Activated CD8-positive, alpha-beta memory T cell treated with anti-CD3 and anti-CD28 coated beads, Interleukin-2, amount 10 ng/mL, durations not matched to agents 7 days and 5 days (primary cell): ENCODE data around the gene KIF2B. TPM values are rescaled to one million over a fixed set of nuclear protein-coding genes. Genes with fewer than 3 reads are reported as not detected.

Source experiments
- ATAC-seq: fragments of 150-1000 bp; cut with Tn5 transposase; one replicate; pipeline ENCODE4 v1.10.0; 2021; ENCODE audit warnings: moderate library complexity
- CTCF ChIA-PET: fragments of 350-600 bp; sonication (Branson Sonifier 250); formaldehyde crosslinking; loops from one replicate; lab custom pipeline; 2021; ENCODE audit warnings: antibody characterized with exemption; lab: Charles Lee
- DNase-seq: peaks from one replicate; pipeline ENCODE4 v3.0.0-alpha.2; 2020
- H3K27ac Mint-ChIP-seq: one replicate; pipeline ENCODE4 v1.8.0; 2021; ENCODE audit warnings: mild to moderate bottlenecking, mixed read lengths
- H3K27me3 Mint-ChIP-seq: one replicate; pipeline ENCODE4 v1.8.0; 2021; ENCODE audit warnings: mixed read lengths
- H3K36me3 Mint-ChIP-seq: one replicate; pipeline ENCODE4 v1.8.0; 2021; ENCODE audit warnings: mild to moderate bottlenecking, mixed read lengths
- H3K4me1 Mint-ChIP-seq: one replicate; pipeline ENCODE4 v1.8.0; 2021; ENCODE audit warnings: mixed read lengths
- H3K4me3 Mint-ChIP-seq: one replicate; pipeline ENCODE4 v1.8.0; 2021; ENCODE audit warnings: mild to moderate bottlenecking, moderate library complexity, mixed read lengths
- H3K9me3 Mint-ChIP-seq: one replicate; pipeline ENCODE4 v1.8.0; 2022; ENCODE audit warnings: low read depth, mixed read lengths
- total RNA-seq, 2 experiments: library from RNA; stranded (reverse); gene quantifications; one replicate each; pipeline ENCODE4 v1.2.3, GENCODE V29; 2021

The KIF2B gene, protein sequence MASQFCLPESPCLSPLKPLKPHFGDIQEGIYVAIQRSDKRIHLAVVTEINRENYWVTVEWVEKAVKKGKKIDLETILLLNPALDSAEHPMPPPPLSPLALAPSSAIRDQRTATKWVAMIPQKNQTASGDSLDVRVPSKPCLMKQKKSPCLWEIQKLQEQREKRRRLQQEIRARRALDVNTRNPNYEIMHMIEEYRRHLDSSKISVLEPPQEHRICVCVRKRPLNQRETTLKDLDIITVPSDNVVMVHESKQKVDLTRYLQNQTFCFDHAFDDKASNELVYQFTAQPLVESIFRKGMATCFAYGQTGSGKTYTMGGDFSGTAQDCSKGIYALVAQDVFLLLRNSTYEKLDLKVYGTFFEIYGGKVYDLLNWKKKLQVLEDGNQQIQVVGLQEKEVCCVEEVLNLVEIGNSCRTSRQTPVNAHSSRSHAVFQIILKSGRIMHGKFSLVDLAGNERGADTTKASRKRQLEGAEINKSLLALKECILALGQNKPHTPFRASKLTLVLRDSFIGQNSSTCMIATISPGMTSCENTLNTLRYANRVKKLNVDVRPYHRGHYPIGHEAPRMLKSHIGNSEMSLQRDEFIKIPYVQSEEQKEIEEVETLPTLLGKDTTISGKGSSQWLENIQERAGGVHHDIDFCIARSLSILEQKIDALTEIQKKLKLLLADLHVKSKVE
- not detected for total RNA-seq

DNA sequence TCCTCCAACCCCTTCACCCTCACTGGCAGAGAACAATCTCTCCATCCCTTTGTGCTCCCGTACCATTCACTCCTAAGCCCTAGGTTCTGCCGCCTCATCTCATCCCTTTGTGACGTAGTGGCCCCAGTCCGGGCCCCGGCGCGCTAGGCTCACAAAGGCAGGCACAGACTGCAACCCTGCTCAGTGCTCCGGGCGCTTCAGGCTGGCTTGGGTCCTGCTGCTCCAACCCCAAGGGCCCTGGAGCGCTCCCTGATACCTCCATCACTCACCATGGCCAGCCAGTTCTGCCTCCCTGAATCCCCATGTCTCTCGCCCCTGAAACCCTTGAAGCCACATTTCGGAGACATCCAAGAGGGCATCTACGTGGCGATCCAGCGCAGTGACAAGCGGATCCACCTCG lies at the start of gene KIF2B:
KIF2B (plus strand) TSS at position 164 of the 400 bp plus-strand sequence; CDS start at position 271, 107 bp downstream.
- no peak within 1 kb of the TSS for H3K4me3 Mint-ChIP-seq
- no peaks in the 10 kb centered on the region for H3K36me3 Mint-ChIP-seq
- CTCF ChIA-PET = no interaction called here
- H3K4me1 Mint-ChIP-seq = no peaks in the 10 kb centered on the region
- ATAC-seq (no peak), DNase-seq (no peak)
- peaks cover 11% of the 10 kb centered on the region for H3K9me3 Mint-ChIP-seq
- H3K27ac Mint-ChIP-seq = no peak within 1 kb of the TSS
- H3K27me3 Mint-ChIP-seq = no peaks in the 10 kb centered on the region

DNA sequence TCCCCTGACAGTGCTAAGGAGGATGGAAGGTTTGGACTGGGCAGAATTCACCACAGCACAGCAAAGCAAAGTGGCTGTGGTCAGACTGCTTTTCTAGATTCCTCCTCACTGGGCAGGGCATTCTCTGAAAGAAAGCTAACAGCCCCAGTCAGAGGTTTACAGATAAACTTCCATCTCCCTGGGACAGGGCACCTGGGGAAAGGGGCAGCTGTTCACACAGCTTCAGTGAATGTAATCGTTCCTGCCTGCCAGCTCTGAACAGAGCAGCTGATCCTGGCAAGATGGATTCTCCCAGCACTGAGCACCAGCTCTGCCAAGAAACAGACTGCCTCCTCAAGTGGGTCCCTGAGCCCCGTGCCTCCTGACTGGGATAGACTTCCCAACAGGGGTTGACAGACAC lies 42.4 kb upstream of the KIF2B start:
- DNase-seq (no peak), ATAC-seq (no peak)
- Mint-ChIP-seq H3K4me1 (no peaks in the 10 kb centered on the region), H3K27ac (no peak overlapping the region), H3K9me3 (peaks cover 18% of the 10 kb centered on the region), H3K27me3 (no peaks in the 10 kb centered on the region), H3K4me3 (no peak overlapping the region), H3K36me3 (no peaks in the 10 kb centered on the region)
- CTCF ChIA-PET = no interaction called here

DNA sequence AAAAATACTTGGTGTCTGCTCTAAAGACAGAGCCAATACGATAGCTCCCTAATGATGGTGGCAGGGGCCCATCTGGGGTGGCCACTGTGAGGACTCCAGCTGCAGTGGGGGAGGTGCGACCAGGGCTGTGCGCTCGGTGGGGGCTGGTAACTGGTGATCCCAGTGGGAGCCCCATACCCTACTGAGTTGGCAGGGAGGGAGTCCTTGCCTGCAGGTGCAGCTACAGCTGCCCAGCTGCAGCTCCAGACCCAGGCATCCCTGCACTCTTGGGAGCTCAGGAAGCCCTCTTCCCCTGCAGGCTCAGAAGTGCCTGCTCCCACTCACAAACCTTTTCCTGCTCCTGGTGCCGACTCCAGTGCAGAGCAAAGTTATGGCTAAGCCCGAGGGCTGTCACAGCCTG lies 31.2 kb upstream of the KIF2B start:
- Mint-ChIP-seq H3K36me3 (no peaks in the 10 kb centered on the region), H3K27me3 (no peaks in the 10 kb centered on the region), H3K9me3 (peaks cover 9% of the 10 kb centered on the region), H3K4me3 (no peak overlapping the region), H3K27ac (no peak overlapping the region), H3K4me1 (no peaks in the 10 kb centered on the region)
- CTCF ChIA-PET = no interaction called here
- DNase-seq (no peak), ATAC-seq (no peak)

DNA sequence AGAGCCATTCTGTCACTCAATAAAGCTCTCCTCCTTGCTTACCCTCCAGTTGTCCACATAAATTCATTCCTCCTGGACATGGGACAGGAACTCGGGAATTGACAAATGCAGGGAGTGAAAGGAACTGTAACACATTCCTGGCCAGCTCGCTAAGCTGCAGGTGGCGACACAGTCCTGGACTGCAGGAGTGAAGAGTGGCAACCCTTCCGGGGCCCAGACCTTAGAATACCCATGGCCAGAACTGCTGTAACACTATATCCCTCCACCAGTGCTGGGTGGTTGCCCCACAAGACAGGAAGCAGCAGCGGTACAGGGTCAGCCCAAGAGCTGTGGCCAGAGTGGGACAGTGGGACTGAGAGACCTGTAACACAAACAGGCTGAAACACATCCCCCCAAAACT lies 30.3 kb upstream of the KIF2B start:
- no peaks in the 10 kb centered on the region for H3K27me3 Mint-ChIP-seq
- no peak for ATAC-seq
- CTCF ChIA-PET = interaction anchor here (0.6 kb wide), 1 partner anchor 121 kb away, joined by 3 read pairs; no protein-coding TSS in a partner anchor

DNA sequence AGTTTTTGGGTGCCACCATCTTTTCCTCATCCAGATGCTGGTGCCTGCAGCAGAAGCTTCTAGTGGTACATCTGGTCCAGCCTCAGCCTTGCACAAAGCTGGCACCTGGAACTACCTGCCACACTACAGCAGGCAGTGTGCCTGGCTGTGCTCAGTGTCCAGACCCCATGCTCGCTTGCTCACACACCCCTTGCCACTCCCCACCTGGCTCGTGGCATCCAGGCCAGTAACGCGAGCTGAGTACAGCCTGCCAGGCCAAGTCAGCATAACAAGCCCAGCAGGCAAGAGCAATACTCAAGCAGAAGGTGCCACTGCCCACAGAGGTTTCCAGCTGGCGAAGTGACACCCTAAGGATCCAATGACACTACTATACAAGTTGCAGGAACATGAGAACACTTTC lies 29.7 kb upstream of the KIF2B start:
- Mint-ChIP-seq H3K4me3 (no peak overlapping the region), H3K27ac (no peak overlapping the region), H3K4me1 (no peaks in the 10 kb centered on the region), H3K36me3 (no peaks in the 10 kb centered on the region), H3K27me3 (no peaks in the 10 kb centered on the region), H3K9me3 (peaks cover 10% of the 10 kb centered on the region)
- CTCF ChIA-PET = interaction anchor here (0.6 kb wide), 1 partner anchor 122 kb away, joined by 3 read pairs; no protein-coding TSS in a partner anchor
- no peak for DNase-seq
- no peak for ATAC-seq

More for the DNA sequence above, 30.3 kb upstream of the KIF2B start:
- Mint-ChIP-seq H3K4me1 (no peaks in the 10 kb centered on the region), H3K36me3 (no peaks in the 10 kb centered on the region), H3K27ac (no peak overlapping the region), H3K9me3 (peaks cover 10% of the 10 kb centered on the region), H3K4me3 (no peak overlapping the region)
- DNase-seq = no peak

DNA sequence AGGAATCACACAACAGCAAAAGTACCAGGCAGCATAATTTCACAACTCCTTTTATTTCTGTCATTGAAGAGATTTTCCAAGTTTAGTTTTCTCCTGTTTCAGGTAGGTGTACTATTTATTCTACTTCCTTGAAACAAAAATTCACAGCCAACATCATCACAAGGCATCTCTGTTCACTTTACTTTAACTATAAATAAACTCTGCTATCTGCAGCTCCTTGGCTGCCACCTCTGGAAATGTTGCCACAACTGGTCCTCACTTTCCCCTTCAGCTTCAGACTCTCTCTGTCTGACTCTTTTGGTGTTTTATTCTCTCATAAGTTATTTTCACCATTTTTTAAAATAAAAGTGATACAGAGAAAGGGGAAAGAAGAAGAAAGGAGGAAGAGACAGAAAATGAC lies 27.9 kb upstream of the KIF2B start:
- Mint-ChIP-seq H3K27me3 (no peaks in the 10 kb centered on the region), H3K4me3 (no peak overlapping the region), H3K27ac (no peak overlapping the region), H3K4me1 (no peaks in the 10 kb centered on the region), H3K9me3 (peaks cover 12% of the 10 kb centered on the region), H3K36me3 (no peaks in the 10 kb centered on the region)
- no peak for DNase-seq
- no peak for ATAC-seq
- CTCF ChIA-PET = no interaction called here

DNA sequence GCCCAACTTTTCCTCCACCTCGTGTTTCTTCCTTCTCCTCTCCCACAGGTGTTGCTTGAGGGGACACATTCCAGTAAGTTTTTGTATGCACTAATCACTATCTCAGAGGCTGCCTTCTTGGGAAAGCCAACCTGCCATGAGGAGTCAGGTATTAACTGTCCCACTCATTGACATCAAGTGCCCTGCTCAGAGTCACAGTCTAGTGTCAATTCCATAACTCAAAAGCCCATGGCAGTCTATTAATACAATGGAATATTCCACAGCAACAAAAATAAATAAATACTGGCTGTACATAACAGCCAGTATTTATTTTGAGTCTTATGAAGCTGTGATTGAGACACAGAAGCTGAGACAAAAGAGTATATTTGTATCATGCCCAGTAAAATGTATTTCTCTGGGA lies 26.1 kb upstream of the KIF2B start:
- ATAC-seq = no peak
- CTCF ChIA-PET = no interaction called here
- Mint-ChIP-seq H3K9me3 (peaks cover 16% of the 10 kb centered on the region), H3K27me3 (no peaks in the 10 kb centered on the region), H3K4me1 (no peaks in the 10 kb centered on the region), H3K36me3 (no peaks in the 10 kb centered on the region), H3K4me3 (no peak overlapping the region), H3K27ac (no peak overlapping the region)
- DNase-seq = no peak

DNA sequence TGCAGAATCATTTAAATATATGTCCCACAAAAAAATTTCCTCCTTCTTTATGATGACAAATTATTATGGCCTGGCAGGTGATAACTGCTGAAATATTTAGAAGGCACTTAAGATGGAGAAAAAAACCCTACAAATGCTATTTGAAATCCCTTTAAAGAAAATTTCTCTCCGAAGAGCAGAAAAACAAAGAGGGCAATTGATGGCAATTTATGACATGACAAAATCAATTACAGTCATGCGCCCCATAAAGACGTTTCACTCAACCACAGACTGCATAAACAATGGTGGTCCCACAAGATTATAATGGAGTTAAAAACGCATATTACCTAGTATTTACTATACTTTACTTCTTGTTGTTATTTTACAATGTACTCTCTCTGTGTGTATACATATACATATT lies 25.2 kb upstream of the KIF2B start:
- no peak overlapping the region for H3K4me3 Mint-ChIP-seq
- CTCF ChIA-PET = no interaction called here
- no peaks in the 10 kb centered on the region for H3K27me3 Mint-ChIP-seq
- no peak overlapping the region for H3K27ac Mint-ChIP-seq
- no peaks in the 10 kb centered on the region for H3K36me3 Mint-ChIP-seq
- ATAC-seq (no peak), DNase-seq (no peak)
- H3K4me1 Mint-ChIP-seq = no peaks in the 10 kb centered on the region
- H3K9me3 Mint-ChIP-seq = peaks cover 16% of the 10 kb centered on the region

DNA sequence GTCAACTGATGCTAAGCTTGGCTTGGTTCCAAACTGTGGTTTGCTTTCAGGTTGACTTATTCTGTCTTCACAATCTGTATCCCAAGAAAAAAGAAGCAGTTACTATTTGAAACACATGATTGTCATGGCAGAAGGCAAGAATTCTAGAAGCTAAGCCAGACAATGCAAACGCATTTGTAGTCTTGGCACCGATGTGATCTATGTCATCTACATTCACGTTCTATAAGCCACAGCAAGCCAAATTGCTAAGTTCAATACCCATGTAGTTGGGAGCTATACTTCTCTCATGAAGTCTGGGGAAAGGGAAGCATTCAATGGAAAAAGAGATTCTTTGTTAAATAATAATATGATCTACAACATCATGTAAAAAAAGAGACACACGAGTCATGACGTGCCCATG lies 18.3 kb upstream of the KIF2B start:
- no peaks in the 10 kb centered on the region for H3K27me3 Mint-ChIP-seq
- no peaks in the 10 kb centered on the region for H3K36me3 Mint-ChIP-seq
- H3K4me3 Mint-ChIP-seq = no peak overlapping the region
- DNase-seq (no peak), ATAC-seq (no peak)
- no peak overlapping the region for H3K27ac Mint-ChIP-seq
- H3K4me1 Mint-ChIP-seq = no peaks in the 10 kb centered on the region
- peaks cover 4% of the 10 kb centered on the region for H3K9me3 Mint-ChIP-seq
- CTCF ChIA-PET = no interaction called here

DNA sequence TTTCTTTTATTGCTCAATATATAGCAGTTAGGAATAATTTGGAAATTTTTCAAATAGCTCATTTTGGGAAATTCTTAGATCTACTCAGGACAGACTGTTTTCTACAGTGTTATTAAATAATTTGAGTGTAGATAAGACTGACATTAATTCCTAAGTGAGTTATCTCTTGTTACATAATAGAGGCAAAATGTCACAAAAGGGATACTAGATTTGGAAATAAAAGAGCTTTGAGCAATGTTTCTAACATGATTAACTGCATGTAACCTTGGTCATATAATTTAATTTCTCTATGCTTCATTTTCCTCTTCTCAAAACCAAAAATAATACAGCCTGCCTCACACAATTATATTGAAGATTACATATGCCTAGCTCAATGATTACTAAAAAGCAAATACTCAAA lies 16.3 kb upstream of the KIF2B start:
- DNase-seq (no peak), ATAC-seq (no peak)
- CTCF ChIA-PET = no interaction called here
- Mint-ChIP-seq H3K36me3 (no peaks in the 10 kb centered on the region), H3K27me3 (no peaks in the 10 kb centered on the region), H3K4me1 (no peaks in the 10 kb centered on the region), H3K9me3 (no peaks in the 10 kb centered on the region), H3K4me3 (no peak overlapping the region), H3K27ac (no peak overlapping the region)

DNA sequence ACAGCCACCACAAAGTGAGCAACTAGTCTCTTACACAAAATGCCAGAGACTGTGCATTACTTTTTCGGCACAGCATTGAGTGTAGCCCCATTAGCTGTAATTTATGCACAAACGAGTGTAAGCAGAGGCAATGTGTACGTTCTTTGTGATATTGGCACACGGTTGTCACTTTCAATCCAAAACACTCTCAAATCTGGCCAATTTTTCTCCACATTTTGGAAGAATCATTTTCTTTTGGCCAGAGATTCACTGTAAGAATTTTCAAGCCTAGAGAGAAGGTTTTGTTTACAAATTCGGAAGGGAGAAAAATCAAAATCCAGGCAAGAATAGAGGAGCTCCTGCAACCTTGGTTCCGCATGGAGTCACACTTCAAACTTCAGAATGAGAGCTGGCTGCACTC lies 15.4 kb upstream of the KIF2B start:
- Mint-ChIP-seq H3K36me3 (no peaks in the 10 kb centered on the region), H3K27me3 (no peaks in the 10 kb centered on the region), H3K4me1 (no peaks in the 10 kb centered on the region), H3K9me3 (no peaks in the 10 kb centered on the region), H3K27ac (no peak overlapping the region), H3K4me3 (no peak overlapping the region)
- CTCF ChIA-PET = no interaction called here
- DNase-seq (no peak), ATAC-seq (no peak)

DNA sequence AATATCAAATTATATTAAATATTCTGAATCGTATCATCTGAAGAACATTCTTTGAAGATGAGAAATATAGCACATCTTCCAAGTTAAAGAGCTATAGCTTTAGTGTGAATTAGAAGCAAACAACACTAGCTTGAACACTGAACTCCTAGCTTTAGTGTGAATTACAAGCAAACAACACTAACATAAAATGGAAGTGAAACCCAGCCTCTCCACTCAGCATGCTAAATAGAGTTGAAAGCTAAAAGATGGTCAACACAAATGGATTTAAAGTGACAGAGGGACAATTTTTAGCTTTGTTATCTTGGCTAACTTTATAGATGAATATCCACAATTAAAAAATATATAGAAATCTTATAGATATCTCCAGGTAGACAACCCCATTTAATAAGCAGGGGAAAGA lies 4.5 kb upstream of the KIF2B start:
- no peak overlapping the region for H3K27ac Mint-ChIP-seq
- CTCF ChIA-PET = no interaction called here
- no peak for DNase-seq
- H3K36me3 Mint-ChIP-seq = no peaks in the 10 kb centered on the region
- no peak overlapping the region for H3K4me3 Mint-ChIP-seq
- H3K4me1 Mint-ChIP-seq = no peaks in the 10 kb centered on the region
- H3K27me3 Mint-ChIP-seq = no peaks in the 10 kb centered on the region
- peaks cover 2% of the 10 kb centered on the region for H3K9me3 Mint-ChIP-seq
- no peak for ATAC-seq

DNA sequence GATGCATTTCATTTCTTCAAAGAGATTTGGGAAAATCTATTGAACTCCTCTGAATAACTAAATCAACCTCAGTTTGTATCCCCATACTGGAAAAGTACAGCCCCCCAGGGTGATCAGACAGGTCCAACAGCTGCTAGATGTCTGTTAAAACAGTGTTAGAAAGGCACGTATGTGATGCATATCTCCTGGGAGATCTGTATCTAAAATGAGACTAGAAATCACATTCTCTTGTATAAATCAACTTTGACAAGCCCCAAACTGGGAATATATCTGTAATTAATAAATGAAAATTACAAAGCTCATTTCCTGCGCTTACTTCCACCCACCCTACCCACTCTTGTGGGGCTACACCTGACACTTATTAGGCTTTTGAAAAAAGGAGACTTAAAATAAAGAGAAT lies 3.8 kb upstream of the KIF2B start:
- CTCF ChIA-PET = no interaction called here
- peaks cover 5% of the 10 kb centered on the region for H3K9me3 Mint-ChIP-seq
- H3K27ac Mint-ChIP-seq = no peak overlapping the region
- no peaks in the 10 kb centered on the region for H3K4me1 Mint-ChIP-seq
- H3K27me3 Mint-ChIP-seq = no peaks in the 10 kb centered on the region
- DNase-seq (no peak), ATAC-seq (no peak)
- no peaks in the 10 kb centered on the region for H3K36me3 Mint-ChIP-seq
- H3K4me3 Mint-ChIP-seq = no peak overlapping the region

DNA sequence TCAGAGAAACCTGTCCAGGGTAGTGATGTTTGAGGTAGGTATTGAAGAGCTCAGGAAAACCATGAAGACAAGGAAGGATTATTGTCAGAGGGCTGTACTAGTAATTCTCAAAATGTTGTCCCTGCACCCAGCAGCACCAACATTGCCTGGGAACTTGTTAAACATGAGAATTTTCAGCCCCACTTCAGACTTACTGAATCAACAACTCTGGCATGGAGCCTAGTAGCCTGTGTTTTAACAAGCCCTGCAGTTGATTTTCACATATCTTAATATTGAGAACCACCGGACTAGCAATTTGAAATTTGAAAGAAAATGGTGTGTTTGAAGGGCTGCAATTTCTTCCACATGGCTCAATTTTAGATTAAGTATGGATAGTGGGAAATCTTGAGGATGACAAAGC lies 2.8 kb upstream of the KIF2B start:
- Mint-ChIP-seq H3K36me3 (no peaks in the 10 kb centered on the region), H3K27ac (no peak overlapping the region), H3K4me3 (no peak overlapping the region), H3K27me3 (no peaks in the 10 kb centered on the region), H3K4me1 (no peaks in the 10 kb centered on the region), H3K9me3 (peaks cover 11% of the 10 kb centered on the region)
- CTCF ChIA-PET = no interaction called here
- ATAC-seq = no peak
- no peak for DNase-seq
